SK-N-SH (cell line): ENCODE data around the gene SKI. TPM values are rescaled to one million over a fixed set of nuclear protein-coding genes. Genes with fewer than 3 reads are reported as not detected.

Experiments
- CTCF ChIA-PET: fragments of 300-600, 350-600 bp; formaldehyde crosslinking; extraction: SDS; loops from one replicate; lab custom pipeline; 2021; lab: Yijun Ruan, JAX
- POLR2A ChIA-PET: fragments of 350-600 bp; sonication (Branson Sonifier 250); formaldehyde crosslinking; extraction: SDS; loops from one replicate; lab custom pipeline; 2020; ENCODE audit warnings: antibody characterized with exemption, inconsistent platforms; lab: Yijun Ruan, JAX
- DNase-seq: peaks from one replicate; pipeline ENCODE4 v3.0.0; 2012
- H2AFZ ChIP-seq: fragments of 200-600 bp; sonication (generic); 2 replicates; pipeline ENCODE4 v1.8.1; 2016; ENCODE audit warnings: antibody characterized with exemption, mild to moderate bottlenecking, low read depth
- H3F3A ChIP-seq: fragments of 200-600 bp; sonication (generic); replicated peaks from 2 replicates; pipeline ENCODE3; 2016; ENCODE audit warnings: antibody characterized with exemption, mild to moderate bottlenecking; ENCODE audit not compliant: insufficient read depth
- H3K27ac ChIP-seq, 2 experiments: fragments of 200-500 bp in 1 of 2; fragments of 200-600 bp in 1 of 2; sonication (Bioruptor generic) in 1 of 2; sonication (generic), shearing (Covaris generic) in 1 of 2; 2 replicates each; pipeline versions ENCODE4 v1.5.1 to v1.6.1; 2014 to 2016; ENCODE audit warnings: low read depth in 2 of 2, inconsistent platforms in 1 of 2, low read length in 1 of 2, mild to moderate bottlenecking in 1 of 2, mixed read lengths in 1 of 2
- H3K27me3 ChIP-seq: fragments of 200-600 bp; sonication (generic), shearing (Covaris generic); 2 replicates; pipeline ENCODE4 v1.6.1; 2016; ENCODE audit warnings: mixed run types; ENCODE audit not compliant: insufficient read depth
- H3K36me3 ChIP-seq, 2 experiments: fragments of 200-500 bp in 1 of 2; fragments of 200-600 bp in 1 of 2; sonication (Bioruptor generic) in 1 of 2; sonication (generic) in 1 of 2; replicated peaks in 1 of 2; 2 replicates each; pipeline versions ENCODE3 to v1.5.1; 2014 to 2016; ENCODE audit warnings: low read length in 1 of 2, mild to moderate bottlenecking in 1 of 2; ENCODE audit not compliant: insufficient read depth in 2 of 2, control insufficient read depth in 1 of 2
- H3K4me1 ChIP-seq, 2 experiments: fragments of 200-500 bp in 1 of 2; fragments of 200-600 bp in 1 of 2; sonication (Bioruptor generic) in 1 of 2; sonication (generic), shearing (Covaris generic) in 1 of 2; 2 replicates each; pipeline versions ENCODE4 v1.5.1 to v1.6.1; 2014 to 2016; ENCODE audit warnings: low read depth in 1 of 2, low read length in 1 of 2, mixed run types in 1 of 2; ENCODE audit not compliant: insufficient read depth in 2 of 2, control insufficient read depth in 1 of 2
- H3K4me2 ChIP-seq: fragments of 200-600 bp; sonication (generic), shearing (Covaris generic); 2 replicates; pipeline ENCODE4 v1.6.1; 2017; ENCODE audit warnings: mixed run types
- H3K4me3 ChIP-seq, 2 experiments: fragments of 200-500 bp in 1 of 2; fragments of 200-600 bp in 1 of 2; sonication (Bioruptor generic) in 1 of 2; sonication (generic), shearing (Covaris generic) in 1 of 2; 2 replicates each; pipeline versions ENCODE4 v1.5.1 to v1.8.1; 2014 to 2016; ENCODE audit warnings: low read depth in 2 of 2, inconsistent platforms in 1 of 2, low read length in 1 of 2, mild to moderate bottlenecking in 1 of 2, mixed read lengths in 1 of 2, moderate library complexity in 1 of 2
- H3K79me2 ChIP-seq: fragments of 200-600 bp; sonication (generic); 2 replicates; pipeline ENCODE4 v1.8.1; 2017; ENCODE audit warnings: mild to moderate bottlenecking; ENCODE audit not compliant: insufficient read depth
- H3K9ac ChIP-seq: fragments of 200-600 bp; sonication (generic); 2 replicates; pipeline ENCODE4 v1.6.1; 2017; ENCODE audit warnings: mixed run types
- H3K9me2 ChIP-seq: fragments of 200-600 bp; sonication (generic); 2 replicates; pipeline ENCODE4 v1.6.1; 2017; ENCODE audit warnings: mixed run types
- H3K9me3 ChIP-seq: fragments of 200-600 bp; sonication (generic); 2 replicates; pipeline ENCODE4 v1.6.1; 2017; ENCODE audit warnings: mixed run types, mild to moderate bottlenecking, moderate library complexity
- H4K20me1 ChIP-seq: fragments of 200-600 bp; sonication (generic); 2 replicates; pipeline ENCODE4 v1.6.1; 2017; ENCODE audit warnings: mild to moderate bottlenecking, mixed run types; ENCODE audit not compliant: insufficient read depth
- GABPA ChIP-seq: IDR thresholded peaks from 2 replicates; pipeline ENCODE4 v1.4.0; 2012; ENCODE audit warnings: low read depth, mild to moderate bottlenecking
- NFIC ChIP-seq: IDR thresholded peaks from 2 replicates; pipeline ENCODE4 v1.4.0; 2012; ENCODE audit warnings: borderline replicate concordance
- NRF1 ChIP-seq: IDR thresholded peaks from 2 replicates; pipeline ENCODE4 v1.6.1; 2012; ENCODE audit warnings: low read depth, mild to moderate bottlenecking, low read length
- RFX5 ChIP-seq: IDR thresholded peaks from 2 replicates; pipeline ENCODE4 v1.6.1; 2012; ENCODE audit warnings: mild to moderate bottlenecking, improper control_type of control experiment, low read length
- SMC3 ChIP-seq: IDR thresholded peaks from 2 replicates; pipeline ENCODE4 v1.6.1; 2012; ENCODE audit warnings: low read depth, low read length, improper control_type of control experiment
- TAF1 ChIP-seq: IDR thresholded peaks from 2 replicates; pipeline ENCODE4 v1.6.1; 2012; ENCODE audit warnings: low read depth, mild to moderate bottlenecking, low read length, moderate library complexity, borderline replicate concordance
- YY1 ChIP-seq: IDR thresholded peaks from 2 replicates; pipeline ENCODE4 v1.4.0; 2012; ENCODE audit warnings: low read depth, mild to moderate bottlenecking
- WGBS: methylation state at CpG from one replicate; pipeline ENCODE4 v1.1.6; 2017; ENCODE audit warnings: low lambda C conversion rate; 5-methylcytosine and 5-hydroxymethylcytosine counted together
- polyA plus RNA-seq, 3 experiments: library from polyadenylated mRNA; depleted of rRNA; stranded (reverse); fragments of >200 nt; gene quantifications; 2 replicates each; pipeline ENCODE4 v1.2.3, GENCODE V29; 2012
- TF ChIP-seq, protein P1 (sequence below): IDR thresholded peaks from 2 replicates; pipeline ENCODE4 v1.6.1; 2012; ENCODE audit warnings: mild to moderate bottlenecking, low read depth, low read length, moderate library complexity
- TF ChIP-seq, protein P2 (sequence below): IDR thresholded peaks from 2 replicates; pipeline ENCODE4 v1.4.0; 2012; ENCODE audit warnings: low read depth
- TF ChIP-seq, protein P3 (sequence below): fragments of 200-600 bp; sonication (generic); IDR thresholded peaks from 2 replicates; pipeline ENCODE4 v1.6.1; 2017; ENCODE audit warnings: antibody characterized with exemption, mild to moderate bottlenecking, moderate library complexity
- TF ChIP-seq, protein P4 (sequence below): IDR thresholded peaks from 2 replicates; pipeline ENCODE4 v1.4.0; 2012; ENCODE audit warnings: low read depth, borderline replicate concordance

SKI gene
- polyA plus RNA-seq, 1 of the 3 experiments (the other 2 are of a cell fraction), result 7.2 TPM

DNA sequence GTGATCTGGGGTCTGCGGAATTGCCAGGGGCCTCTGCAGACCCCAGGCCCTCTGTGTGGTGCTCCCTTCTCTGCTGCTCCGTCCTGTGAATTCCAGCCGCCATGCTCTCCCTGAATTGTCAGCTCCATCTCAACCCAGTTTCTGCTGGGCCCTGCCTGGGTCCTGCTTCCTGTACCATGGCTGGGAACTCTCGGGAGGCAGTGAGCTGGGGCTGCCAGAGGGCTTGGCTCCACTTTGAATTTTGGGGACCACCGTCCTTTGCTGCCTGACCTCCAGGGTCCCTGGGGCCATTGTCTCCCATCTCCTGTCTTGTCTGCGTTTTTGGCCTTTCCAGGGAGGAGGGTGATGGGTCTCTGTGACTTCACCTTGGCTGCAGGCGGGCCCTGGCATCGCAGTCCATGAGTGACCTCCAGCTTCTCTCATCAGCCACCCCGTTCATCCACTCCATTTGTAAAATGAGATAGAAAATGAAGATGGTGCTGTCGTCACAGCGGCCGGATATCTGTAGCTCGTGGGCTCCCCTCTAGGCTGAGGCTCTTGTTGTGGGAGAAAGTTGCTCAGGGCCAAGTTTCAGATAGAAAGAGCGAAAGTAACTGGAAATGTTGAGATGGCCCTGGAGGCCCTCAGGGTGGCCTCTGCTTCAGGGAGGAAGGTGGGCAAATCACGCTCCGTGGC is 38.3 kb downstream of the SKI start:
- POLR2A ChIA-PET, result no interaction called here
- Histone ChIP-seq H3K36me3 (no peaks in the 10 kb centered on the region), H3K4me3 (no peak overlapping the region), H3K27ac (peak overlapping the region in 1 of 2 experiments; percentile 48; a peak in 1 of 4 replicates), H3K79me2 (peaks cover 91% of the 10 kb centered on the region), H3K9me3 (no peaks in the 10 kb centered on the region), H3K27me3 (no peaks in the 10 kb centered on the region), H3K4me1 (peaks cover 0 to 50% of the 10 kb centered on the region in 2 experiments; a peak in 1 of 4 replicates), H3F3A (no peaks in the 10 kb centered on the region), H3K9me2 (no peaks in the 10 kb centered on the region), H3K4me2 (no peak overlapping the region), H2AFZ (no peak overlapping the region), H4K20me1 (peaks cover 91% of the 10 kb centered on the region), H3K9ac (no peak overlapping the region)
- CTCF ChIA-PET, result interaction anchor here (0.9 kb wide), 1 partner anchor 47 kb away, joined by 3 read pairs; no protein-coding TSS in a partner anchor
- no peak for DNase-seq
- WGBS, result 95% methylated on average over 16 of the region's 16 CpGs
- TF ChIP-seq, protein P1, sequence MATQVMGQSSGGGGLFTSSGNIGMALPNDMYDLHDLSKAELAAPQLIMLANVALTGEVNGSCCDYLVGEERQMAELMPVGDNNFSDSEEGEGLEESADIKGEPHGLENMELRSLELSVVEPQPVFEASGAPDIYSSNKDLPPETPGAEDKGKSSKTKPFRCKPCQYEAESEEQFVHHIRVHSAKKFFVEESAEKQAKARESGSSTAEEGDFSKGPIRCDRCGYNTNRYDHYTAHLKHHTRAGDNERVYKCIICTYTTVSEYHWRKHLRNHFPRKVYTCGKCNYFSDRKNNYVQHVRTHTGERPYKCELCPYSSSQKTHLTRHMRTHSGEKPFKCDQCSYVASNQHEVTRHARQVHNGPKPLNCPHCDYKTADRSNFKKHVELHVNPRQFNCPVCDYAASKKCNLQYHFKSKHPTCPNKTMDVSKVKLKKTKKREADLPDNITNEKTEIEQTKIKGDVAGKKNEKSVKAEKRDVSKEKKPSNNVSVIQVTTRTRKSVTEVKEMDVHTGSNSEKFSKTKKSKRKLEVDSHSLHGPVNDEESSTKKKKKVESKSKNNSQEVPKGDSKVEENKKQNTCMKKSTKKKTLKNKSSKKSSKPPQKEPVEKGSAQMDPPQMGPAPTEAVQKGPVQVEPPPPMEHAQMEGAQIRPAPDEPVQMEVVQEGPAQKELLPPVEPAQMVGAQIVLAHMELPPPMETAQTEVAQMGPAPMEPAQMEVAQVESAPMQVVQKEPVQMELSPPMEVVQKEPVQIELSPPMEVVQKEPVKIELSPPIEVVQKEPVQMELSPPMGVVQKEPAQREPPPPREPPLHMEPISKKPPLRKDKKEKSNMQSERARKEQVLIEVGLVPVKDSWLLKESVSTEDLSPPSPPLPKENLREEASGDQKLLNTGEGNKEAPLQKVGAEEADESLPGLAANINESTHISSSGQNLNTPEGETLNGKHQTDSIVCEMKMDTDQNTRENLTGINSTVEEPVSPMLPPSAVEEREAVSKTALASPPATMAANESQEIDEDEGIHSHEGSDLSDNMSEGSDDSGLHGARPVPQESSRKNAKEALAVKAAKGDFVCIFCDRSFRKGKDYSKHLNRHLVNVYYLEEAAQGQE, result no peak
- TF ChIP-seq GABPA (no peak), RFX5 (no peak), TAF1 (no peak), NFIC (no peak), YY1 (no peak), SMC3 (no peak), NRF1 (no peak)
- TF ChIP-seq, protein P2, sequence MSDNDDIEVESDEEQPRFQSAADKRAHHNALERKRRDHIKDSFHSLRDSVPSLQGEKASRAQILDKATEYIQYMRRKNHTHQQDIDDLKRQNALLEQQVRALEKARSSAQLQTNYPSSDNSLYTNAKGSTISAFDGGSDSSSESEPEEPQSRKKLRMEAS, result no peak
- TF ChIP-seq, protein P3, sequence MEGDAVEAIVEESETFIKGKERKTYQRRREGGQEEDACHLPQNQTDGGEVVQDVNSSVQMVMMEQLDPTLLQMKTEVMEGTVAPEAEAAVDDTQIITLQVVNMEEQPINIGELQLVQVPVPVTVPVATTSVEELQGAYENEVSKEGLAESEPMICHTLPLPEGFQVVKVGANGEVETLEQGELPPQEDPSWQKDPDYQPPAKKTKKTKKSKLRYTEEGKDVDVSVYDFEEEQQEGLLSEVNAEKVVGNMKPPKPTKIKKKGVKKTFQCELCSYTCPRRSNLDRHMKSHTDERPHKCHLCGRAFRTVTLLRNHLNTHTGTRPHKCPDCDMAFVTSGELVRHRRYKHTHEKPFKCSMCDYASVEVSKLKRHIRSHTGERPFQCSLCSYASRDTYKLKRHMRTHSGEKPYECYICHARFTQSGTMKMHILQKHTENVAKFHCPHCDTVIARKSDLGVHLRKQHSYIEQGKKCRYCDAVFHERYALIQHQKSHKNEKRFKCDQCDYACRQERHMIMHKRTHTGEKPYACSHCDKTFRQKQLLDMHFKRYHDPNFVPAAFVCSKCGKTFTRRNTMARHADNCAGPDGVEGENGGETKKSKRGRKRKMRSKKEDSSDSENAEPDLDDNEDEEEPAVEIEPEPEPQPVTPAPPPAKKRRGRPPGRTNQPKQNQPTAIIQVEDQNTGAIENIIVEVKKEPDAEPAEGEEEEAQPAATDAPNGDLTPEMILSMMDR, result no peak
- TF ChIP-seq, protein P4, sequence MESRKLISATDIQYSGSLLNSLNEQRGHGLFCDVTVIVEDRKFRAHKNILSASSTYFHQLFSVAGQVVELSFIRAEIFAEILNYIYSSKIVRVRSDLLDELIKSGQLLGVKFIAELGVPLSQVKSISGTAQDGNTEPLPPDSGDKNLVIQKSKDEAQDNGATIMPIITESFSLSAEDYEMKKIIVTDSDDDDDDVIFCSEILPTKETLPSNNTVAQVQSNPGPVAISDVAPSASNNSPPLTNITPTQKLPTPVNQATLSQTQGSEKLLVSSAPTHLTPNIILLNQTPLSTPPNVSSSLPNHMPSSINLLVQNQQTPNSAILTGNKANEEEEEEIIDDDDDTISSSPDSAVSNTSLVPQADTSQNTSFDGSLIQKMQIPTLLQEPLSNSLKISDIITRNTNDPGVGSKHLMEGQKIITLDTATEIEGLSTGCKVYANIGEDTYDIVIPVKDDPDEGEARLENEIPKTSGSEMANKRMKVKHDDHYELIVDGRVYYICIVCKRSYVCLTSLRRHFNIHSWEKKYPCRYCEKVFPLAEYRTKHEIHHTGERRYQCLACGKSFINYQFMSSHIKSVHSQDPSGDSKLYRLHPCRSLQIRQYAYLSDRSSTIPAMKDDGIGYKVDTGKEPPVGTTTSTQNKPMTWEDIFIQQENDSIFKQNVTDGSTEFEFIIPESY, result no peak
